GM12891 (cell line): ENCODE data around the gene TAF4.

Source experiments
- POLR2A ChIP-seq: IDR thresholded peaks from 2 replicates; pipeline ENCODE4 v1.6.1; 2011; ENCODE audit warnings: low read depth, low read length, control low read depth
- POU2F2 ChIP-seq: IDR thresholded peaks from 2 replicates; pipeline ENCODE4 v1.6.1; 2011; ENCODE audit warnings: low read depth, mild to moderate bottlenecking, control low read depth, low read length, moderate library complexity

DNA sequence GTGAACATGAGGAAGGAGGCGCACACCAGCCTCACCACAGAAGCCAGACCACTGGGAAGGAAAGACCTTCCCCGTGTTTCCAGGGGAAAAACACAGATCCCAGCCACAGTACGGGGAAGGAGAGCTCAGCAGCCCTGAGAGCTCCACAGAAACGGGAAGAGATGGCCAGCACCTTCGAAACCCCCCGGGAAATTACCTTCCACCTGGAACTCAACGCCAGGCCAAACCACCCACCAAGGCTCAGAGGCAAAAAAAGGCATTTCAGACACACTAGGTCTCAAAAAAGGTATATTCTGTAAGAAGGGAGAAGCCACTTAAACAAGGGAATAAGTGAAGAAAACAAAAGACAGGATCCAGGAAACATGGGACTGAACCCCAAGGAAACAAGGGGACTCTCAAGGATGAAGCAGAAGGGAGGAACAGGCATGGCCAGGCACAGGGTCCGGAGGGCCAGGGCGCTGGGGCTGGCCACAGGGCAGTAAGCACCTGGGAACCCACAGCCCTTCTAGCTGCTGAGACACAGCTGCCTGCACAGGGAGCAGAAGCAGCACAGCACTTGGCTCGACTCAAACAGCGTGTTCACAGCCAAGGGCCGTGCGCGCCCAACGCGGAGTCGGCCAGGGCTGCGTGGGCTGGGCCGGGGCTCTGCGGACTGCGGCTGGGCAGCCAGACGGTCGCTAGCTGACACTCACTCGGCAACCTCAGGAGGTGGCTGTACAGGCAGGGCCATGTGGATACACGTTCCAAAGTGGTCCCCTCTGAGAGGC is 44.6 kb downstream of the TAF4 start:
- TF ChIP-seq POU2F2 (no peak), POLR2A (no peak)
